Peyer's patch (tissue), 4 donors: ENCODE data around the gene EHD1. TPM values are rescaled to one million over a fixed set of nuclear protein-coding genes. Genes with fewer than 3 reads are reported as not detected.

Experiments used
- DNase-seq, 3 donors: peaks; one replicate each; pipeline ENCODE4 v3.0.0-alpha.2; 2017 to 2019
- H3K27ac ChIP-seq, 4 donors: fragments of 200-600 bp; sonication (generic); one replicate each; pipeline ENCODE4 v1.5.1; 2016 to 2019
- H3K27me3 ChIP-seq, 2 donors: fragments of 200-600 bp; sonication (generic); one replicate each; pipeline ENCODE4 v1.5.1; 2019
- H3K36me3 ChIP-seq, 3 donors: fragments of 200-600 bp; sonication (generic); one replicate each; pipeline ENCODE4 v1.5.1; 2016 to 2019
- H3K4me1 ChIP-seq, 4 donors: fragments of 200-600 bp; sonication (generic); one replicate each; pipeline ENCODE4 v1.5.1; 2016 to 2019
- H3K4me3 ChIP-seq, 4 donors: fragments of 200-600 bp; sonication (generic); 1 replicate in 3 of 4; 2 replicates in 1 of 4; pipeline ENCODE4 v1.5.1; 2016 to 2019; ENCODE audit warnings: mild to moderate bottlenecking in 1 of 4
- H3K9me3 ChIP-seq, 4 donors: fragments of 200-600 bp; sonication (generic); one replicate each; pipeline ENCODE4 v1.5.1; 2016 to 2019; ENCODE audit warnings: mild to moderate bottlenecking in 1 of 4
- CTCF ChIP-seq, 6 experiments: fragments of 450-650 bp in 4 of 6; fragments of 200-600 bp in 2 of 6; sonication (generic) in 1 of 6; IDR thresholded peaks; one replicate each; pipeline ENCODE4 v1.5.1; 2017 to 2019; ENCODE audit warnings: antibody characterized with exemption in 6 of 6, mild to moderate bottlenecking in 3 of 6, moderate library complexity in 1 of 6
- POLR2A ChIP-seq, 2 donors: fragments of 450-650 bp; IDR thresholded peaks; one replicate each; pipeline ENCODE4 v1.5.1; 2017; ENCODE audit warnings: antibody characterized with exemption in 2 of 2, mild to moderate bottlenecking in 2 of 2, moderate library complexity in 2 of 2
- total RNA-seq, 4 donors: library from RNA; depleted of rRNA; stranded (reverse); fragments of >200 nt; gene quantifications; one replicate each; pipeline ENCODE4 v1.1.0, GENCODE V29; 2016

Gene EHD1
- total RNA-seq, result 100 to 1,000 TPM in 2 of 4 donors, 10 to 100 TPM in 2; 56.2 to 185 (median 98.6) TPM

- peaks cover 0 to 60% (median 27%) of the 10 kb centered on the region in 4 donors for H3K4me1 ChIP-seq
- TF ChIP-seq CTCF (IDR thresholded peaks at IDR 0.05), result peak in 4 of 6 experiments; percentile 4 to 53 (median 48)
- peak; percentile 100 for TF ChIP-seq POLR2A (IDR thresholded peaks at IDR 0.05)
These were observed at the start of gene EHD1 for GRCh38 chr11:64878494-64879243. Gene EHD1, minus strand, starts transcription at chr11:64878621. Its CDS starts 157 bp downstream, at chr11:64878464.

GRCh38 chr11:64926689-64927088 is 48.3 kb upstream of the EHD1 start:
- TF ChIP-seq CTCF (IDR thresholded peaks at IDR 0.05), result no peak
- TF ChIP-seq POLR2A (IDR thresholded peaks at IDR 0.05), result no peak

More at GRCh38 chr11:64878494-64879243, at the start of gene EHD1:
- Histone ChIP-seq H3K27me3 (no peaks in the 10 kb centered on the region), H3K4me3 (peak within 1 kb of the TSS; percentile 78 to 81 (median 78)), H3K36me3 (peaks cover 0 to 9% (median 0%) of the 10 kb centered on the region in 3 donors), H3K9me3 (no peaks in the 10 kb centered on the region), H3K27ac (peak within 1 kb of the TSS; percentile 81 to 94 (median 88))
- peak; percentile 100 for DNase-seq

GRCh38 chr11:64925536-64926436 is 47.4 kb upstream of the EHD1 start:
- Histone ChIP-seq H3K4me3 (peak overlapping the region in 3 of 4 donors; percentile 77 to 98 (median 88)), H3K27ac (peak overlapping the region in 1 of 4 donors; percentile 14)
- peak in 1 of 3 donors; percentile 47 for DNase-seq

More at GRCh38 chr11:64926689-64927088, 48.3 kb upstream of the EHD1 start:
- H3K9me3 ChIP-seq, result no peaks in the 10 kb centered on the region
- no peaks in the 10 kb centered on the region for H3K27me3 ChIP-seq
- H3K4me3 ChIP-seq, result no peak overlapping the region
- peaks cover 0 to 42% (median 0%) of the 10 kb centered on the region in 3 donors for H3K36me3 ChIP-seq
- peaks cover 0 to 20% (median 15%) of the 10 kb centered on the region in 4 donors for H3K4me1 ChIP-seq
- H3K27ac ChIP-seq, result no peak overlapping the region
- no peak for DNase-seq

DNA sequence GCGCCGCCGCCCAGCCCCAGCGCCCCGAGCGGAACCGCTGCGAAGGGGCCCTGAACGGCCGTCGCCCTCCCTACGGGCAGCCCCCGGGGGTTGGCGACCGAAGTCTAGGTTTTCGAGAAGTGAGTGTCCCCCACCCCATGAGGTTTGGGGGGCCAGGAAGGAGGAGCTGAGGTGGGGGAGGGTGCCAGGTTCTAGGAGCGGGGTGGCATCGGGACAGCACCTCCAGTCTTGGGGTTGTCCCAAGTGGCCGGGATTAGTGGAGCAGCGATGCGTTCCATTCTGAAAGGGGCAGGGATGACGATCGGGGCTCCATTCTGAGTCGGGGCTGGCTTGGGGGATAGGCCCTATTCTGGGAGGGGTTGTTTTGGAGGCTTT is 46.5 kb upstream of the EHD1 start:
- Histone ChIP-seq H3K9me3 (no peaks in the 10 kb centered on the region), H3K4me3 (peak overlapping the region; percentile 77 to 98 (median 84)), H3K27me3 (no peaks in the 10 kb centered on the region), H3K36me3 (peaks cover 0 to 25% (median 0%) of the 10 kb centered on the region in 3 donors), H3K4me1 (peaks cover 0 to 20% (median 15%) of the 10 kb centered on the region in 4 donors), H3K27ac (peak overlapping the region; percentile 88 to 98 (median 94))
- DNase-seq, result peak in 1 of 3 donors; percentile 54
- TF ChIP-seq POLR2A (IDR thresholded peaks at IDR 0.05) (no peak), CTCF (IDR thresholded peaks at IDR 0.05) (no peak)

More at GRCh38 chr11:64925536-64926436, 47.4 kb upstream of the EHD1 start:
- Histone ChIP-seq H3K9me3 (no peaks in the 10 kb centered on the region), H3K36me3 (peaks cover 0 to 33% (median 0%) of the 10 kb centered on the region in 3 donors), H3K4me1 (peaks cover 0 to 20% (median 15%) of the 10 kb centered on the region in 4 donors), H3K27me3 (no peaks in the 10 kb centered on the region)
- no peak for TF ChIP-seq POLR2A (IDR thresholded peaks at IDR 0.05)
- TF ChIP-seq CTCF (IDR thresholded peaks at IDR 0.05), result no peak
